Esophagus squamous epithelium (tissue), 5 donors: Measurements from ENCODE around the gene SAPCD2. TPM values are rescaled to one million over a fixed set of nuclear protein-coding genes. Genes with fewer than 3 reads are reported as not detected.

ENCODE experiments used
- DNase-seq: peaks from one replicate; lab custom pipeline; 2025; lab: John Stamatoyannopoulos, UW
- H3K27ac ChIP-seq, 4 donors: fragments of 200-600 bp; sonication (generic); one replicate each; pipeline ENCODE4 v1.5.1; 2016 to 2019; ENCODE audit warnings: mild to moderate bottlenecking in 1 of 4
- H3K27me3 ChIP-seq, 4 donors: fragments of 200-600 bp; sonication (generic); 1 replicate in 3 of 4; 2 replicates in 1 of 4; pipeline versions ENCODE4 v1.5.1 to v1.6.0; 2017 to 2021; ENCODE audit warnings: antibody characterized with exemption in 1 of 4
- H3K36me3 ChIP-seq, 3 donors: fragments of 200-600 bp; sonication (generic); one replicate each; pipeline ENCODE4 v1.5.1; 2016 to 2019
- H3K4me1 ChIP-seq, 3 donors: fragments of 200-600 bp; sonication (generic); one replicate each; pipeline ENCODE4 v1.5.1; 2017 to 2019
- H3K4me3 ChIP-seq, 4 donors: fragments of 200-600 bp; sonication (generic); 1 replicate in 3 of 4; 2 replicates in 1 of 4; pipeline ENCODE4 v1.5.1; 2016 to 2019; ENCODE audit warnings: mild to moderate bottlenecking in 2 of 4, moderate library complexity in 1 of 4
- H3K9me3 ChIP-seq, 3 donors: fragments of 200-600 bp; sonication (generic); one replicate each; pipeline ENCODE4 v1.5.1; 2016 to 2019
- CTCF ChIP-seq, 6 experiments: fragments of 450-650 bp in 4 of 6; fragments of 200-600 bp in 2 of 6; sonication (generic) in 2 of 6; IDR thresholded peaks; one replicate each; pipeline ENCODE4 v1.5.1; 2016 to 2019; ENCODE audit warnings: antibody characterized with exemption in 6 of 6, mild to moderate bottlenecking in 4 of 6, moderate library complexity in 4 of 6
- POLR2A ChIP-seq, 4 donors: fragments of 450-650 bp; IDR thresholded peaks; one replicate each; pipeline ENCODE4 v1.6.1; 2017; ENCODE audit warnings: antibody characterized with exemption in 4 of 4, mild to moderate bottlenecking in 4 of 4, moderate library complexity in 3 of 4
- WGBS, 2 donors: methylation state at CpG; one replicate each; pipeline ENCODE4 v1.1.5; 2018; 5-methylcytosine and 5-hydroxymethylcytosine counted together
- intact Hi-C: fragments of 100-400 bp; cut with DNase I; formaldehyde crosslinking; loops from one replicate; pipeline ENCODE4 v1.15.0; 2022
- total RNA-seq, 4 donors: library from RNA; depleted of rRNA; stranded (reverse); fragments of >200 nt; gene quantifications; one replicate each; pipeline ENCODE4 v1.1.0, GENCODE V29; 2016
- donor health status: DM: yes; HTN: yes; CAD: no.

Gene SAPCD2
- total RNA-seq, 4 donors from 2014 or later, result 8.2 to 21.2 (median 14.7) TPM

GRCh38 chr9:137082222-137082924, 12.0 kb upstream of the SAPCD2 start:
- H3K36me3 ChIP-seq, result peaks cover 7 to 48% (median 9%) of the 10 kb centered on the region in 3 donors
- H3K4me3 ChIP-seq, result no peak overlapping the region
- peaks cover 42 to 69% (median 44%) of the 10 kb centered on the region in 3 donors for H3K4me1 ChIP-seq
- H3K27ac ChIP-seq, result peak overlapping the region; percentile 80 to 99 (median 88)
- TF ChIP-seq CTCF (IDR thresholded peaks at IDR 0.05), result no peak
- TF ChIP-seq POLR2A (IDR thresholded peaks at IDR 0.05), result no peak
- DNase-seq, result no peak
- no peaks in the 10 kb centered on the region for H3K27me3 ChIP-seq
- H3K9me3 ChIP-seq, result no peaks in the 10 kb centered on the region
- WGBS, 2 donors, result no CpG with 5 or more reads among the region's 16 CpGs
- intact Hi-C loops, result no loop called here

- no peak overlapping the region for H3K27ac ChIP-seq
- no peaks in the 10 kb centered on the region for H3K9me3 ChIP-seq
- H3K27me3 ChIP-seq, result no peaks in the 10 kb centered on the region
- TF ChIP-seq CTCF (IDR thresholded peaks at IDR 0.05) (no peak), POLR2A (IDR thresholded peaks at IDR 0.05) (no peak)
- DNase-seq, result no peak
- intact Hi-C loops, result no loop called here
- WGBS, 2 donors, result 80 to 93% methylated on average over 1 to 7 of the region's 24 CpGs
- H3K4me1 ChIP-seq, result peaks cover 39 to 69% (median 42%) of the 10 kb centered on the region in 3 donors
- peaks cover 7 to 48% (median 9%) of the 10 kb centered on the region in 3 donors for H3K36me3 ChIP-seq
- H3K4me3 ChIP-seq, result no peak overlapping the region
Observed at GRCh38 chr9:137080260-137081122, 10.1 kb upstream of the SAPCD2 start.

- intact Hi-C loops, result no loop called here
- H3K36me3 ChIP-seq, result peaks cover 7 to 48% (median 9%) of the 10 kb centered on the region in 3 donors
- no peak overlapping the region for H3K27ac ChIP-seq
- DNase-seq, result no peak
- peaks cover 28 to 63% (median 37%) of the 10 kb centered on the region in 3 donors for H3K4me1 ChIP-seq
- no peaks in the 10 kb centered on the region for H3K27me3 ChIP-seq
- H3K9me3 ChIP-seq, result no peaks in the 10 kb centered on the region
- TF ChIP-seq CTCF (IDR thresholded peaks at IDR 0.05), result no peak
- TF ChIP-seq POLR2A (IDR thresholded peaks at IDR 0.05), result no peak
- H3K4me3 ChIP-seq, result no peak overlapping the region
- WGBS, 2 donors, result 90% methylated on average over 2 of the region's 13 CpGs; no CpG with 5 or more reads in 1 of the 2 donors
Observed at GRCh38 chr9:137079401-137079787, 9.0 kb upstream of the SAPCD2 start.

GRCh38 chr9:137078701-137079400, 8.5 kb upstream of the SAPCD2 start:
- Histone ChIP-seq H3K36me3 (peaks cover 7 to 48% (median 9%) of the 10 kb centered on the region in 3 donors), H3K9me3 (no peaks in the 10 kb centered on the region), H3K27me3 (no peaks in the 10 kb centered on the region), H3K4me1 (peaks cover 22 to 57% (median 32%) of the 10 kb centered on the region in 3 donors), H3K27ac (no peak overlapping the region), H3K4me3 (peak overlapping the region in 3 of 4 donors; percentile 49 to 92 (median 71))
- intact Hi-C loops, result no loop called here
- WGBS, 2 donors, result 49 to 80% methylated on average over 2 to 6 of the region's 51 CpGs
- TF ChIP-seq POLR2A (IDR thresholded peaks at IDR 0.05) (no peak), CTCF (IDR thresholded peaks at IDR 0.05) (no peak)
- no peak for DNase-seq
